ENCODE data around the gene OIP5. TPM values are rescaled to one million over a fixed set of nuclear protein-coding genes. Genes with fewer than 3 reads are reported as not detected.

The OIP5 gene
- 1 to 10 TPM in 2 of 6 donors, under 1 TPM in 1, not detected in 3; 0.46 to 1.1 (median 1.1) TPM for total RNA-seq

GRCh38 chr15:41332194-41333025 lies at the start of gene OIP5, which contains the start of gene NUSAP1:
Gene OIP5 (minus strand): TSS chr15:41332591. CDS start chr15:41332561, 30 bp downstream.
Gene NUSAP1 (plus strand): TSS chr15:41332881. CDS start chr15:41332958, 77 bp downstream.
- Histone ChIP-seq H3K36me3 (no peaks in the 10 kb centered on the region), H3K27me3 (no peaks in the 10 kb centered on the region), H3K4me1 (peaks cover 0 to 19% (median 10%) of the 10 kb centered on the region in 4 donors), H3K4me3 (peak within 1 kb of the TSS; percentile 79 to 100 (median 90)), H3K27ac (peak within 1 kb of the TSS in 3 of 4 donors; percentile 57 to 87 (median 85)), H3K9me3 (no peaks in the 10 kb centered on the region)
- WGBS, 2 donors, result 0% methylated on average over 24 to 47 of the region's 64 CpGs
- DNase-seq (peak; percentile 93 to 99), ATAC-seq (ENCODE audit: low FRiP score in 2 of 2) (peak; percentile 99 to 100)
- TF ChIP-seq POLR2AphosphoS5 (IDR thresholded peaks at IDR 0.05), result peak in 1 of 2 donors; percentile 67
- no peak for TF ChIP-seq EP300 (IDR thresholded peaks at IDR 0.05)
- peak in 3 of 4 donors; percentile 12 to 68 (median 66) for TF ChIP-seq POLR2A (IDR thresholded peaks at IDR 0.05)
- peak; percentile 9 to 86 (median 79) for TF ChIP-seq CTCF (IDR thresholded peaks at IDR 0.05)

DNA sequence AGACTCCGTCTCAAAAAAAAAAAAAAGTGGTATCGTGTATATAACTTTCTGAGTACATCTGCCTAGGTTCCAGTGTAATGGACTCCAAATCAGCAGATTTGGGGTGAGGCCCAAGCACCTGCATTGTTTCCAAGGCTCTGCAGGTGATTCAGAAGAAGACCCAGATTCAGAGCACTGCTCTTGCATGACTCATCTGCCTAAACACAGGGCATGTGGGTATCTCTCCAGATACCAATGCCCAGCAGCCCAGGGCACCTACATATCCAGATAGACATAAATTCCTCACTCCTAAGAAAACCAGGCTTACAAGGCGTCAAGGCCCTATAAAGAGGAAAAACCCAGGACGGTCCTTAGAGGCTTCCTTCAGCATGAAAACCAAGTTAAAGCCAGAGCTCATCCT lies 45.6 kb upstream of the OIP5 start:
- peaks cover 0 to 5% (median 0%) of the 10 kb centered on the region in 4 donors for H3K36me3 ChIP-seq
- 94 to 98% methylated on average over 4 of the region's 4 CpGs for WGBS, 2 donors
- no peak overlapping the region for H3K27ac ChIP-seq
- H3K4me3 ChIP-seq, result no peak overlapping the region
- DNase-seq, result no peak
- H3K9me3 ChIP-seq, result no peaks in the 10 kb centered on the region
- no peaks in the 10 kb centered on the region for H3K4me1 ChIP-seq
- H3K27me3 ChIP-seq, result no peaks in the 10 kb centered on the region
- TF ChIP-seq POLR2AphosphoS5 (IDR thresholded peaks at IDR 0.05), result no peak
- no peak for TF ChIP-seq POLR2A (IDR thresholded peaks at IDR 0.05)
- no peak for TF ChIP-seq EP300 (IDR thresholded peaks at IDR 0.05)
- no peak for TF ChIP-seq CTCF (IDR thresholded peaks at IDR 0.05)
- ATAC-seq (ENCODE audit: low FRiP score in 2 of 2), result no peak

GRCh38 chr15:41367418-41367817 lies 35.0 kb upstream of the OIP5 start:
- no peak for ATAC-seq (ENCODE audit: low FRiP score in 2 of 2)
- H3K27me3 ChIP-seq, result no peaks in the 10 kb centered on the region
- no peak overlapping the region for H3K4me3 ChIP-seq
- no peak overlapping the region for H3K27ac ChIP-seq
- TF ChIP-seq POLR2A (IDR thresholded peaks at IDR 0.05) (no peak), EP300 (IDR thresholded peaks at IDR 0.05) (no peak)
- no peaks in the 10 kb centered on the region for H3K9me3 ChIP-seq
- no peaks in the 10 kb centered on the region for H3K4me1 ChIP-seq
- no peaks in the 10 kb centered on the region for H3K36me3 ChIP-seq
- no peak for DNase-seq
- 94 to 100% methylated on average over 3 of the region's 3 CpGs for whole genome bisulfite sequencing, 2 donors

GRCh38 chr15:41354371-41354770 lies 22.0 kb upstream of the OIP5 start:
- ATAC-seq (ENCODE audit: low FRiP score in 2 of 2), result no peak
- WGBS, 2 donors, result 97 to 98% methylated on average over 10 of the region's 10 CpGs
- no peak for TF ChIP-seq EP300 (IDR thresholded peaks at IDR 0.05)
- TF ChIP-seq CTCF (IDR thresholded peaks at IDR 0.05), result no peak
- no peak for TF ChIP-seq POLR2AphosphoS5 (IDR thresholded peaks at IDR 0.05)
- no peak for TF ChIP-seq POLR2A (IDR thresholded peaks at IDR 0.05)
- Histone ChIP-seq H3K27ac (no peak overlapping the region), H3K4me1 (no peaks in the 10 kb centered on the region), H3K27me3 (no peaks in the 10 kb centered on the region), H3K9me3 (no peaks in the 10 kb centered on the region), H3K4me3 (no peak overlapping the region), H3K36me3 (no peaks in the 10 kb centered on the region)
- no peak for DNase-seq

- H3K4me3 ChIP-seq, result no peak overlapping the region
- 84 to 86% methylated on average over 10 of the region's 10 CpGs for WGBS, 2 donors
- no peaks in the 10 kb centered on the region for H3K9me3 ChIP-seq
- no peaks in the 10 kb centered on the region for H3K27me3 ChIP-seq
- H3K36me3 ChIP-seq, result no peaks in the 10 kb centered on the region
- no peaks in the 10 kb centered on the region for H3K4me1 ChIP-seq
- H3K27ac ChIP-seq, result no peak overlapping the region
- TF ChIP-seq POLR2A (IDR thresholded peaks at IDR 0.05) (no peak), CTCF (IDR thresholded peaks at IDR 0.05) (no peak), POLR2AphosphoS5 (IDR thresholded peaks at IDR 0.05) (no peak), EP300 (IDR thresholded peaks at IDR 0.05) (no peak)
- ATAC-seq (ENCODE audit: low FRiP score in 2 of 2) (no peak), DNase-seq (no peak)
Observed at GRCh38 chr15:41350057-41350717, 17.8 kb upstream of the OIP5 start.

All from upper lobe of left lung (tissue), 6 donors.